GM12801 (cell line): ENCODE measurements around the gene PANK4.

Experiments used
- CTCF ChIP-seq: IDR thresholded peaks from one replicate; pipeline ENCODE4 v1.5.1; 2011; ENCODE audit warnings: control low read depth; ENCODE audit not compliant: insufficient read length; ENCODE audit errors: extremely low read depth

PANK4 gene

GRCh38 chr1:2547210-2548067, 21.0 kb upstream of the PANK4 start:
- TF ChIP-seq CTCF, result no peak

- no peak for TF ChIP-seq CTCF
These were observed 20.3 kb upstream of the PANK4 start for GRCh38 chr1:2546515-2547209.

GRCh38 chr1:2545754-2546514, 19.5 kb upstream of the PANK4 start:
- no peak for TF ChIP-seq CTCF

GRCh38 chr1:2544875-2545640, 18.7 kb upstream of the PANK4 start:
- TF ChIP-seq CTCF, result no peak

- TF ChIP-seq CTCF, result no peak
These were observed 17.9 kb upstream of the PANK4 start for GRCh38 chr1:2544093-2544874.

- TF ChIP-seq CTCF, result no peak
These were observed 17.2 kb upstream of the PANK4 start for GRCh38 chr1:2543543-2544092.
